CD14-positive monocyte (primary cell): ENCODE measurements around the gene CHST11. TPM values are rescaled to one million over a fixed set of nuclear protein-coding genes. Genes with fewer than 3 reads are reported as not detected.

Experiments
- DNase-seq, 3 donors: peaks; one replicate each; pipeline ENCODE4 v3.0.0-alpha.2; 2011 to 2022
- H2AFZ ChIP-seq: 2 replicates; pipeline ENCODE4 v1.6.0; 2012; ENCODE audit warnings: mild to moderate bottlenecking, low read depth, low read length, inconsistent platforms; ENCODE audit not compliant: insufficient read depth, poor library complexity, severe bottlenecking
- H3K27ac ChIP-seq, 2 donors: 1 replicate in 1 of 2; 2 replicates in 1 of 2; pipeline ENCODE4 v1.5.1; 2012 to 2013; ENCODE audit warnings: low read length in 2 of 2, control low read depth in 1 of 2, inconsistent platforms in 1 of 2, low read depth in 1 of 2, mild to moderate bottlenecking in 1 of 2
- H3K27me3 ChIP-seq, 2 donors: one replicate each; pipeline versions ENCODE4 v1.6.0 to v1.6.1; 2011 to 2013; ENCODE audit warnings: low read length in 2 of 2; ENCODE audit not compliant: control insufficient read depth in 2 of 2, insufficient read depth in 2 of 2
- H3K36me3 ChIP-seq, 2 donors: replicated peaks in 1 of 2; 1 replicate in 1 of 2; 2 replicates in 1 of 2; pipeline versions ENCODE4 v1.5.1 to v1.6.1; 2012 to 2013; ENCODE audit warnings: low read length in 2 of 2, control low read depth in 1 of 2, inconsistent platforms in 1 of 2, mild to moderate bottlenecking in 1 of 2; ENCODE audit not compliant: insufficient read depth in 2 of 2, control insufficient read depth in 1 of 2
- H3K4me1 ChIP-seq, 2 donors: 1 replicate in 1 of 2; 2 replicates in 1 of 2; pipeline versions ENCODE4 v1.5.1 to v1.6.1; 2012 to 2013; ENCODE audit warnings: low read length in 2 of 2, control low read depth in 1 of 2, inconsistent platforms in 1 of 2, mild to moderate bottlenecking in 1 of 2, moderate library complexity in 1 of 2; ENCODE audit not compliant: insufficient read depth in 2 of 2, control insufficient read depth in 1 of 2
- H3K4me2 ChIP-seq: replicated peaks from 2 replicates; pipeline ENCODE3; 2012; ENCODE audit warnings: low read length, moderate library complexity, mild to moderate bottlenecking; ENCODE audit not compliant: poor library complexity, severe bottlenecking; ENCODE audit errors: extremely low read depth
- H3K4me3 ChIP-seq, 3 experiments: fragments of 200-600 bp in 1 of 3; sonication (generic) in 1 of 3; replicated peaks in 1 of 3; 1 replicate in 2 of 3; 2 replicates in 1 of 3; pipeline ENCODE4 v1.5.1; 2011 to 2013; ENCODE audit warnings: low read length in 3 of 3, mild to moderate bottlenecking in 3 of 3, control low read depth in 2 of 3, low read depth in 2 of 3, inconsistent platforms in 1 of 3, moderate library complexity in 1 of 3
- H3K79me2 ChIP-seq: 2 replicates; pipeline ENCODE4 v1.6.0; 2012; ENCODE audit warnings: mild to moderate bottlenecking, control low read depth, inconsistent platforms, low read length, moderate library complexity; ENCODE audit not compliant: insufficient read depth
- H3K9ac ChIP-seq: 2 replicates; pipeline ENCODE4 v1.6.0; 2017; ENCODE audit warnings: low read length, mild to moderate bottlenecking; ENCODE audit not compliant: insufficient read depth, poor library complexity, severe bottlenecking
- H3K9me3 ChIP-seq, 2 donors: replicated peaks in 1 of 2; 1 replicate in 1 of 2; 2 replicates in 1 of 2; pipeline versions ENCODE4 v1.5.1 to v1.6.1; 2012 to 2013; ENCODE audit warnings: low read length in 2 of 2, control low read depth in 1 of 2; ENCODE audit not compliant: control insufficient read depth in 1 of 2, insufficient read depth in 1 of 2
- H4K20me1 ChIP-seq: 2 replicates; pipeline ENCODE4 v1.6.0; 2012; ENCODE audit warnings: mild to moderate bottlenecking, low read length, control low read depth, moderate library complexity; ENCODE audit not compliant: insufficient read depth
- H3K27ac Mint-ChIP-seq, 7 donors: one replicate each; pipeline ENCODE4 v1.8.0; 2020; ENCODE audit warnings: mild to moderate bottlenecking in 7 of 7, mixed read lengths in 7 of 7, moderate library complexity in 6 of 7, inconsistent platforms in 2 of 7
- H3K27me3 Mint-ChIP-seq, 3 donors: one replicate each; pipeline ENCODE4 v1.8.0; 2021 to 2022; ENCODE audit warnings: low read depth in 3 of 3, mild to moderate bottlenecking in 3 of 3, mixed read lengths in 3 of 3, moderate library complexity in 3 of 3, inconsistent platforms in 1 of 3
- H3K36me3 Mint-ChIP-seq, 2 donors: one replicate each; pipeline ENCODE4 v1.8.0; 2020; ENCODE audit warnings: mixed read lengths in 2 of 2, inconsistent platforms in 1 of 2, mild to moderate bottlenecking in 1 of 2
- H3K4me1 Mint-ChIP-seq: one replicate; pipeline ENCODE4 v1.8.0; 2020; ENCODE audit warnings: mild to moderate bottlenecking, mixed read lengths
- H3K4me3 Mint-ChIP-seq, 2 donors: one replicate each; pipeline ENCODE4 v1.8.0; 2020; ENCODE audit warnings: mild to moderate bottlenecking in 2 of 2, mixed read lengths in 2 of 2, moderate library complexity in 1 of 2
- H3K9me3 Mint-ChIP-seq, 7 donors: one replicate each; pipeline ENCODE4 v1.8.0; 2020 to 2022; ENCODE audit warnings: mixed read lengths in 7 of 7, mild to moderate bottlenecking in 6 of 7, moderate library complexity in 6 of 7, inconsistent platforms in 2 of 7
- CTCF ChIP-seq: fragments of 200-600 bp; IDR thresholded peaks from one replicate; pipeline ENCODE4 v1.8.0; 2022; ENCODE audit warnings: antibody characterized with exemption, mild to moderate bottlenecking
- WGBS: methylation state at CpG from one replicate; pipeline ENCODE4 v1.1.5; 2013; ENCODE audit warnings: missing lambda C conversion rate; ENCODE audit not compliant: insufficient coverage; 5-methylcytosine and 5-hydroxymethylcytosine counted together
- intact Hi-C, 2 donors: fragments of 100-400 bp; cut with micrococcal nuclease; formaldehyde crosslinking; loops; one replicate each; pipeline versions ENCODE4 v1.15.0 to v1.15.1; 2023
- polyA plus RNA-seq, 3 donors: library from polyadenylated mRNA; depleted of rRNA in 1 of 3; unstranded in 2 of 3; stranded (reverse) in 1 of 3; fragments of 300-500 nt in 2 of 3; fragments of >200 nt in 1 of 3; fragmentation: Illumina TruSeq in 2 of 3; gene quantifications; 1 replicate in 2 of 3; 2 replicates in 1 of 3; pipeline ENCODE4 v1.2.3, GENCODE V29; 2012 to 2021

CHST11 gene
- polyA plus RNA-seq, 3 donors = 44.4 to 66.6 (median 48.4) TPM

DNA sequence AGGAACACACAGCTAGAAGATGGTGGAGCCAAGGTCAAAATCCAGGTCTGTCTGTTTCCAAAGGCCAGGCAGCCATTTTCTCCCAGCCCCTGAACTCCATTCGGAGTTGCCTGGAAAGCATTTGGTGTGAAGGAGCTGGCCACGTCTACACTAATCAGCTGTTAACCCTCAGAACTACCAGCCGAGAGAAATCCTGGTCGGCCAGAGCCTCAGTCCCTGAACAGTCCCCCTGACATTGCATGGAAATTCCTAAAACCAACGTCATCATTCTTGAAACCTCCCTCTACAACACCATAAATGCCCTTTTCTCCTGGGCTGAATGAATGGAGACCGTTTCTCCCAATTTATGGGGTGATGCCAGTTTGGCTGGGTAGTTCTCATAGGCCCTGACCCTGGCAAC, 255.7 kb downstream of the CHST11 start:
- peaks cover 100% of the 10 kb centered on the region for H3K79me2 ChIP-seq
- intact Hi-C loops = no loop called here
- Mint-ChIP-seq H3K27me3 (peaks cover 0 to 2% (median 0%) of the 10 kb centered on the region in 3 donors), H3K9me3 (no peaks in the 10 kb centered on the region), H3K4me3 (no peak overlapping the region), H3K36me3 (peaks cover 34 to 41% of the 10 kb centered on the region in 2 donors), H3K4me1 (peaks cover 33% of the 10 kb centered on the region), H3K27ac (peak overlapping the region in 1 of 7 donors; percentile 2)
- no peaks in the 10 kb centered on the region for H3K27me3 ChIP-seq
- H3K4me3 ChIP-seq = no peak overlapping the region
- H3K27ac ChIP-seq = peak overlapping the region in 1 of 2 donors; percentile 22
- no peaks in the 10 kb centered on the region for H3K9me3 ChIP-seq
- DNase-seq = no peak
- peaks cover 9 to 46% of the 10 kb centered on the region in 2 donors for H3K36me3 ChIP-seq
- H3K4me2 ChIP-seq = no peak overlapping the region
- no peak overlapping the region for H3K9ac ChIP-seq
- WGBS = no CpG with 5 or more reads among the region's 6 CpGs
- peaks cover 0 to 7% of the 10 kb centered on the region in 2 donors for H3K4me1 ChIP-seq
- no peak overlapping the region for H2AFZ ChIP-seq
- peaks cover 90% of the 10 kb centered on the region for H4K20me1 ChIP-seq
- TF ChIP-seq CTCF = no peak

DNA sequence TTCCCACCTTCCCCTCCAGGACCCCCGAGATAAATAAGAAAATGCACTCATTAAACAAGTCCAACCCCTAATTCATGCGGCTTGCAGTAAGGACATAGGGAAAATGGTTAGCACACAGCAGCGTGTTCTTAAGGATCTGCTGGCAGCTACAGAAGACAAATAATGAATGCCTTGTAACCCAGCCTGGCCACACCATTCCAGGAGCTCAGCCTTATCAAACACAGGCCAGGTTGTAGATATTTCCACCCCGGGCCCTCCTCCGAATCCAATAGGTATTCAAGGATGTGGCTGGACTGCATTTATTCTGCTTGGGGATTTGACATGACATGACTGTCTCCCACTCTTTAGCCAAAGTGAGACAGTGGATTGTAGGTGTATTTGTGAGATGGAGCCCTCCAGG, 256.2 kb downstream of the CHST11 start:
- WGBS = no CpG with 5 or more reads among the region's 5 CpGs
- Histone ChIP-seq H3K4me1 (peaks cover 0 to 7% of the 10 kb centered on the region in 2 donors), H4K20me1 (peaks cover 85% of the 10 kb centered on the region), H3K4me3 (no peak overlapping the region), H3K9ac (no peak overlapping the region), H2AFZ (no peak overlapping the region), H3K27ac (no peak overlapping the region), H3K36me3 (peaks cover 9 to 41% of the 10 kb centered on the region in 2 donors), H3K79me2 (peaks cover 96% of the 10 kb centered on the region), H3K9me3 (no peaks in the 10 kb centered on the region), H3K27me3 (no peaks in the 10 kb centered on the region), H3K4me2 (no peak overlapping the region)
- Mint-ChIP-seq H3K4me3 (no peak overlapping the region), H3K9me3 (no peaks in the 10 kb centered on the region), H3K27ac (peak overlapping the region in 2 of 7 donors; percentile 38 to 50), H3K4me1 (peaks cover 33% of the 10 kb centered on the region), H3K27me3 (peaks cover 0 to 2% (median 0%) of the 10 kb centered on the region in 3 donors), H3K36me3 (peaks cover 29 to 40% of the 10 kb centered on the region in 2 donors)
- DNase-seq = no peak
- intact Hi-C loops = no loop called here
- no peak for TF ChIP-seq CTCF
